Immature natural killer cell (primary cell): ENCODE data around the gene CKS2. TPM values are rescaled to one million over a fixed set of nuclear protein-coding genes. Genes with fewer than 3 reads are reported as not detected.

Experiments
- DNase-seq, 3 donors: peaks; one replicate each; pipeline ENCODE4 v3.0.0; 2022; ENCODE audit warnings: mixed read lengths in 1 of 3
- H3K27ac Mint-ChIP-seq, 6 donors: one replicate each; pipeline ENCODE4 v1.8.0; 2020; ENCODE audit warnings: mixed read lengths in 6 of 6, mild to moderate bottlenecking in 5 of 6, inconsistent platforms in 4 of 6, moderate library complexity in 3 of 6
- H3K27me3 Mint-ChIP-seq, 3 donors: one replicate each; pipeline ENCODE4 v1.8.0; 2020 to 2021; ENCODE audit warnings: low read depth in 3 of 3, mild to moderate bottlenecking in 3 of 3, mixed read lengths in 3 of 3, moderate library complexity in 3 of 3, inconsistent platforms in 1 of 3
- H3K36me3 Mint-ChIP-seq, 3 donors: one replicate each; pipeline ENCODE4 v1.8.0; 2020; ENCODE audit warnings: mixed read lengths in 3 of 3, inconsistent platforms in 2 of 3, mild to moderate bottlenecking in 2 of 3
- H3K4me1 Mint-ChIP-seq, 2 donors: one replicate each; pipeline ENCODE4 v1.8.0; 2020; ENCODE audit warnings: inconsistent platforms in 2 of 2, mild to moderate bottlenecking in 2 of 2, mixed read lengths in 2 of 2, moderate library complexity in 1 of 2
- H3K4me3 Mint-ChIP-seq, 5 donors: one replicate each; pipeline ENCODE4 v1.8.0; 2020; ENCODE audit warnings: mild to moderate bottlenecking in 5 of 5, mixed read lengths in 5 of 5, inconsistent platforms in 3 of 5, moderate library complexity in 3 of 5
- H3K9me3 Mint-ChIP-seq, 6 donors: one replicate each; pipeline ENCODE4 v1.8.0; 2020; ENCODE audit warnings: mild to moderate bottlenecking in 6 of 6, mixed read lengths in 6 of 6, inconsistent platforms in 4 of 6, moderate library complexity in 3 of 6
- polyA plus RNA-seq, 3 donors: library from polyadenylated mRNA; unstranded; fragments of 300-500 nt; fragmentation: Illumina TruSeq; gene quantifications; one replicate each; pipeline ENCODE4 v1.2.3, GENCODE V29; 2021

The CKS2 gene
- polyA plus RNA-seq, 3 donors from 2014 or later: 34.4 to 48.9 (median 45.9) TPM

DNA sequence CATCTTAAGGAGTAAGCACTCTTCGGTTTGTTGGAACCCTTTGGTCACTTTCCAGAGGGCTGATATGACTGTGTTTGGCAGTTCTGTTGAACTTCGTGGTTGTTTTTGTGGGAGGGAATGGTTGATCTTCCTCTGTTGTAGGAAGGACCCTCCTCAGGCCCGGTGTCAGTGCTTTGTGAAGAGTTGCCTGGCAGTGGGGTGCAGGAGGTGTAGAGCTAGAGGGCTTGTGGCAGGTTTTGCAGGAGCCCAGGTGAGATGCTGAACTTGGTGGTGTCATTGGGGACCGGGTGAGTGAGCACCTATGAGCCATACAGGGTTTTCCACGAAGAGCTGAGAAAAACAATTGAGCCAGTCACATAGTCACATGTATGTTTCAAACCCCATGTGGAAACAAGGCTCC lies 34.5 kb downstream of the CKS2 start:
- Mint-ChIP-seq H3K27ac (peak overlapping the region in 1 of 6 donors; percentile 4), H3K4me1 (peaks cover 0 to 6% of the 10 kb centered on the region in 2 donors), H3K4me3 (no peak overlapping the region), H3K9me3 (no peaks in the 10 kb centered on the region), H3K36me3 (peaks cover 62 to 95% (median 73%) of the 10 kb centered on the region in 3 donors), H3K27me3 (no peaks in the 10 kb centered on the region)
- DNase-seq: no peak

DNA sequence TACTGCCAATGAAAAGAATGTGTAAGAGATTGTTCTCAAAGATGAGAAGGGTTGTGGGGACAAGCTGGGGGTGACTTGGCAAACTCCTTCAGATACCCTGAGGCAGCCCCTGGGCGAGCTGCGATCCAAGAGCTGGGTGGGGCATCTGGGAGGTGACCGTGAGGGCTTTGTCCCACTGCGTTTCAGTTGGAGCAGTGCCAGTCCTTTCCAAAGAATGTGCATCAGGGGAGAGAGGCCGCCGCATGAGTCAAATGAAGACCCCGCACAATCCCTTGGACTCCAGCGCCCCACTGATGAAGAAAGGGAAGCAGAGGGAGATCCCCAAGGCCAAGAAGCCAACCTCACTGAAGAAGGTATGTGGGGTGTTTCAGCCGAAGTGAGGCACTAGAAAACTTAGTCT lies 35.7 kb downstream of the CKS2 start:
- no peak for DNase-seq
- peaks cover 6 to 10% of the 10 kb centered on the region in 2 donors for H3K4me1 Mint-ChIP-seq
- peaks cover 61 to 94% (median 70%) of the 10 kb centered on the region in 3 donors for H3K36me3 Mint-ChIP-seq
- H3K27me3 Mint-ChIP-seq: no peaks in the 10 kb centered on the region
- no peaks in the 10 kb centered on the region for H3K9me3 Mint-ChIP-seq
- H3K27ac Mint-ChIP-seq: no peak overlapping the region
- no peak overlapping the region for H3K4me3 Mint-ChIP-seq

DNA sequence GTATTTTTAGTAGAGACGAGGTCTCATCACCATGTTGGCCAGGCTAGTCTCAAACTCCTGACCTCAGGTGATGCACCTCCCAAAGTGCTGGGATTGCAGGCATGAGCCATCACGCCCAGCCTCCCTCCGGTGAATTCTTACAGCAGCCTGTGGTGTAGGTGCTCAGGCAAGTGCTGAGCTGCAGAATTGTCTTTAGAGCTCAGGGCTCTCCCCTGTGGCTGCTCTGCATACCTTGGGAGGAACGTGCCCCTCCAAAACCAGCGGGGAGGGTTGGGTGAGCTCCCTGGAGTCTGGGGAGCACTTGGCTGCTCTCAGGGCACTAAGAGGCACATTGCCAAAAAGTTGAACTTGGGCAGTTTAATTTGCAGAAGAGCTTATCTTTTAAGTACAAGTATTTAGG lies 36.7 kb downstream of the CKS2 start:
- H3K27me3 Mint-ChIP-seq: no peaks in the 10 kb centered on the region
- peaks cover 15 to 19% of the 10 kb centered on the region in 2 donors for H3K4me1 Mint-ChIP-seq
- H3K9me3 Mint-ChIP-seq: no peaks in the 10 kb centered on the region
- DNase-seq: no peak
- H3K4me3 Mint-ChIP-seq: no peak overlapping the region
- peaks cover 56 to 88% (median 68%) of the 10 kb centered on the region in 3 donors for H3K36me3 Mint-ChIP-seq
- H3K27ac Mint-ChIP-seq: no peak overlapping the region

DNA sequence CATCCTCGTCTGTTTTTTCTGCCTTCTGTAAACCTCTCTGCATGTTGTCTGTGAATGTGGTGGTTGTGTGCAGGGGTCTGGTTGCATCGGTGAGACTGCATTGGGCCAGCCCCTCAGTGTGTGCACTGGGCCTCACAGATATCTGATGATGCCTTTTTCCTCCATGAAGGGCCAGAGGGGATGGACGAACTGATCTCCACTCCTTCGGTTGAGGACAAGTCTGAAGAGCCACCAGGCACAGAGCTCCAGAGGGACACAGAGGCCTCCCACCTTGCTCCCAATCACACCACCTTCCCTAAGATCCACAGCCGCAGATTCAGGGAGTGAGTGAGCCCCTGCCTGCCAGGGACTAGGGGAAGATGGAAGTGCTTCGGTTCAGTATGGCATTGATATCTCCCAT lies 38.6 kb downstream of the CKS2 start:
- no peak for DNase-seq
- Mint-ChIP-seq H3K4me1 (peaks cover 24 to 32% of the 10 kb centered on the region in 2 donors), H3K4me3 (no peak overlapping the region), H3K27ac (no peak overlapping the region), H3K27me3 (no peaks in the 10 kb centered on the region), H3K9me3 (no peaks in the 10 kb centered on the region), H3K36me3 (peaks cover 44 to 84% (median 60%) of the 10 kb centered on the region in 3 donors)

- Mint-ChIP-seq H3K9me3 (no peaks in the 10 kb centered on the region), H3K4me1 (peaks cover 21 to 32% of the 10 kb centered on the region in 2 donors), H3K27me3 (no peaks in the 10 kb centered on the region), H3K27ac (peak overlapping the region in 3 of 6 donors; percentile 3 to 78 (median 9)), H3K36me3 (peaks cover 34 to 83% (median 57%) of the 10 kb centered on the region in 3 donors), H3K4me3 (no peak overlapping the region)
- DNase-seq: no peak
These were observed 40.1 kb downstream of the CKS2 start for GRCh38 chr9:89350988-89351557.

DNA sequence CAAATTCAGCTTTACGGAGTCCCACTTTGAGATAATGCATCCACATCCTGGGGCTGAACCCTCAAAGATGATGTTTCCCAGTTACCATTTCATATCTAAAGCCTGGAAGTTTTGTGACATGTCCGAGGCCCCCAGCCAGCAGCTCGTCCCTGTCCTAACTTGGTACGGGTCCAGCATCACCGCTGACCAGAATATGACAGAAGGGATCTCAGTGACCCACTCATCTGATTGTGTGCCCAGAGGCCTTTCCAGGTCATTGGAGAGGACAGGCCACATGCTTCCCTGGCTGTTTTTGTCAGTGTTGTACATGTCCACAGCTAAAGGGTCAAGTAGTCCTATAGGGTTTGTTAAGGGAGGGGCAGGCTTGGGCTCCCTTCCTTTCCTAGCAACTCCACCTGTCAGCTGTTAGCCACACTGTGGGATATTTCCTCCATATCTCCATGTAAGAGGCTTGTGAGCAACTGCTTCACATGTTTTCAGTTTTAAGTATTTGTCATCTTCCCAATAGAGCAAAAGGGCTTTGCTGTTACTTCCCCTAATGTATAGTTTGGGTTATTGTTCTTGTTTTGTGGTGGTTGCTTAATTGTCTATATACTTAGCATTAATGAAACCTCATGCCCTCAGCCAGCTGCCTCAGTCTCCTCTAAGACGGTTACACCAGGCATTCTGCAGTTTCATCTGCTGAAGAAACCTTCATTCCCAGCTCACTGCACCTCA lies 40.7 kb downstream of the CKS2 start:
- no peak for DNase-seq
- Mint-ChIP-seq H3K4me3 (no peak overlapping the region), H3K27me3 (no peaks in the 10 kb centered on the region), H3K36me3 (peaks cover 37 to 83% (median 53%) of the 10 kb centered on the region in 3 donors), H3K4me1 (peaks cover 22 to 32% of the 10 kb centered on the region in 2 donors), H3K27ac (peak overlapping the region; percentile 57 to 89 (median 82)), H3K9me3 (no peaks in the 10 kb centered on the region)

- no peak for DNase-seq
- Mint-ChIP-seq H3K36me3 (peaks cover 37 to 82% (median 53%) of the 10 kb centered on the region in 3 donors), H3K27ac (peak overlapping the region; percentile 75 to 91 (median 85)), H3K27me3 (peaks cover 0 to 4% (median 2%) of the 10 kb centered on the region in 3 donors), H3K4me3 (peak overlapping the region; percentile 47 to 68 (median 56)), H3K4me1 (peaks cover 27 to 37% of the 10 kb centered on the region in 2 donors), H3K9me3 (no peaks in the 10 kb centered on the region)
These were observed 41.5 kb downstream of the CKS2 start for GRCh38 chr9:89352451-89352850.

- peaks cover 0 to 6% (median 2%) of the 10 kb centered on the region in 3 donors for H3K27me3 Mint-ChIP-seq
- no peak for DNase-seq
- H3K27ac Mint-ChIP-seq: peak overlapping the region; percentile 75 to 91 (median 85)
- no peaks in the 10 kb centered on the region for H3K9me3 Mint-ChIP-seq
- peaks cover 33 to 42% of the 10 kb centered on the region in 2 donors for H3K4me1 Mint-ChIP-seq
- H3K36me3 Mint-ChIP-seq: peaks cover 36 to 80% (median 55%) of the 10 kb centered on the region in 3 donors
- H3K4me3 Mint-ChIP-seq: peak overlapping the region; percentile 25 to 68 (median 56)
These were observed 42.1 kb downstream of the CKS2 start for GRCh38 chr9:89352874-89353649.

GRCh38 chr9:89353989-89354388 lies 43.0 kb downstream of the CKS2 start:
- Mint-ChIP-seq H3K27me3 (peaks cover 0 to 7% (median 2%) of the 10 kb centered on the region in 3 donors), H3K4me3 (no peak overlapping the region), H3K27ac (peak overlapping the region in 2 of 6 donors; percentile 24 to 81), H3K9me3 (no peaks in the 10 kb centered on the region), H3K36me3 (peaks cover 33 to 77% (median 52%) of the 10 kb centered on the region in 3 donors), H3K4me1 (peaks cover 33 to 42% of the 10 kb centered on the region in 2 donors)
- no peak for DNase-seq

GRCh38 chr9:89354471-89354870 lies 43.5 kb downstream of the CKS2 start:
- Mint-ChIP-seq H3K27me3 (peaks cover 0 to 8% (median 2%) of the 10 kb centered on the region in 3 donors), H3K27ac (no peak overlapping the region), H3K9me3 (no peaks in the 10 kb centered on the region), H3K4me3 (no peak overlapping the region), H3K36me3 (peaks cover 31 to 75% (median 50%) of the 10 kb centered on the region in 3 donors), H3K4me1 (peaks cover 35 to 42% of the 10 kb centered on the region in 2 donors)
- no peak for DNase-seq

DNA sequence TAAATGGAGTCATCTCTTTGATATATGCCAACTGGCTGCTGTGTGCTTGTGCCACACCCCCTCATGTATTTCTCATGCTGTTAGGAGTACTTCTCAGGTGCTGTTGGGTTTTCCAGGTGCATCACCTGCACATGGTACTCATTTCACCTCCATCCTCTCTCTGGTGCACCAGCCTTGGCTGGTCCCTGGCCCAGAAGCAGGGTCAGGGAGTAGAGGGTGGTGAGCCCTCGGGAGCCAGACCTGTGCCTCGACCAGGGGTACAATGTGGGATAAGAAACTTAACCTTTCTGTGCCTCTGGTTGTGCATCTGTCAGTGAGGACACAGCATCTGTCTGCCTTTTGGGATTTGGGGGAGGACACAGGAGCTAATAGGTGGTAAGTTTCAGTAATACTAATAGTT lies 45.8 kb downstream of the CKS2 start:
- no peak overlapping the region for H3K4me3 Mint-ChIP-seq
- H3K27me3 Mint-ChIP-seq: peaks cover 0 to 12% (median 7%) of the 10 kb centered on the region in 3 donors
- no peaks in the 10 kb centered on the region for H3K9me3 Mint-ChIP-seq
- peak overlapping the region in 1 of 6 donors; percentile 46 for H3K27ac Mint-ChIP-seq
- DNase-seq: no peak
- peaks cover 36 to 47% of the 10 kb centered on the region in 2 donors for H3K4me1 Mint-ChIP-seq
- peaks cover 32 to 75% (median 49%) of the 10 kb centered on the region in 3 donors for H3K36me3 Mint-ChIP-seq

DNA sequence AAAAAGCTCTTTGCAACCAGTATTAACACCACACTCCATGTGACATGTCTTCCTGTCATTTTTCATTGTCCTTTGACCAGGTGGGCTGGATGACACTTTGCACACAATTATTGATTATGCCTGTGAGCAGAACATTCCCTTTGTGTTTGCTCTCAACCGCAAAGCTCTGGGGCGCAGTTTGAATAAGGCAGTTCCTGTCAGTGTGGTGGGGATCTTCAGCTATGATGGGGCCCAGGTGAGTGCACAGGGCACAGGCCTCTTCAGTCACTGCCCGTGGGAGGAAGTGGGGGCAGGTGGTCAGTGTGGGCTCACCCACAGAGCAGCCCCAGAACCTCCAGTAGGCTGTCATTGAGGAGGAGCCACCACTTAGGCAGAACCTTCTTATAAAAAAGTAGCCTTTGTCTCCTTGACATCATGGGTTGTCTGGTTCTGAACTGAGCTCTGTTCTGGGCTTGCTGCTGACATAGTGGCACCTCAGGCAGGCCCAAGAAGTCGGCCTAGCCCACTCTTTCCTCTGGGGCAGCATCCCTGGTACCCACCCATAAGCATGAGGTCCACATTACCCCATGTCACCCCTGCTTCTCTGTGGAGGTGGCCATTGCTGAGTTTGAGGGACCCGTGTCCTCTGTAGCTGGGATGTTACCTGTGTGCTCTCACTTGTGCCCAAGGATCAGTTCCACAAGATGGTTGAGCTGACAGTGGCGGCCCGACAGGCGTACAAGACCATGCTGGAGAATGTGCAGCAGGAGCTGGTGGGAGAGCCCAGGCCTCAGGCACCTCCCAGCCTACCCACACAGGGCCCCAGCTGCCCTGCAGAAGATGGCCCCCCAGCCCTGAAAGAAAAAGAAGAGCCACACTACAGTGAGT lies 46.6 kb downstream of the CKS2 start:
- no peak overlapping the region for H3K4me3 Mint-ChIP-seq
- peaks cover 0 to 12% (median 12%) of the 10 kb centered on the region in 3 donors for H3K27me3 Mint-ChIP-seq

More for the DNA sequence above, 46.6 kb downstream of the CKS2 start:
- Mint-ChIP-seq H3K36me3 (peaks cover 29 to 73% (median 41%) of the 10 kb centered on the region in 3 donors), H3K9me3 (no peaks in the 10 kb centered on the region), H3K4me1 (peaks cover 29 to 39% of the 10 kb centered on the region in 2 donors), H3K27ac (peak overlapping the region in 5 of 6 donors; percentile 44 to 72 (median 70))
- DNase-seq: peak in 2 of 3 donors; percentile 30 to 36
